GM21825 (cell line): ENCODE results near the gene MPPE1.

Experiments
- ATAC-seq: cut with Tn5 transposase; IDR thresholded peaks from one replicate; pipeline ENCODE4 v1.9.1; 2021; ENCODE audit warnings: mild to moderate bottlenecking, moderate library complexity; ENCODE audit not compliant: unreplicated experiment

Gene MPPE1

GRCh38 chr18:11885278-11885947 is 22.7 kb downstream of the MPPE1 start:
- ATAC-seq: no peak

GRCh38 chr18:11884396-11885030 is 23.6 kb downstream of the MPPE1 start:
- no peak for ATAC-seq

- peak; percentile 87 for ATAC-seq
Measured at GRCh38 chr18:11883153-11883552, 25.0 kb downstream of the MPPE1 start.

- ATAC-seq: no peak
Measured at GRCh38 chr18:11882636-11883035, 25.5 kb downstream of the MPPE1 start.

- ATAC-seq: no peak
Measured at GRCh38 chr18:11880586-11881304, 27.4 kb downstream of the MPPE1 start.

- no peak for ATAC-seq
Measured at GRCh38 chr18:11877497-11878135, 30.5 kb downstream of the MPPE1 start.

GRCh38 chr18:11874676-11875075 is 33.4 kb downstream of the MPPE1 start:
- ATAC-seq: no peak

GRCh38 chr18:11873670-11874340 is 34.3 kb downstream of the MPPE1 start:
- no peak for ATAC-seq

- no peak for ATAC-seq
Measured at GRCh38 chr18:11872479-11873136, 35.5 kb downstream of the MPPE1 start.

GRCh38 chr18:11871501-11871900 is 36.6 kb downstream of the MPPE1 start:
- ATAC-seq: no peak

GRCh38 chr18:11868230-11868629 is 39.9 kb downstream of the MPPE1 start:
- no peak for ATAC-seq

GRCh38 chr18:11866764-11867163 is 41.4 kb downstream of the MPPE1 start:
- ATAC-seq: no peak

GRCh38 chr18:11866329-11866728 is 41.8 kb downstream of the MPPE1 start:
- ATAC-seq: no peak

- no peak for ATAC-seq
Measured at GRCh38 chr18:11865071-11865470, 43.0 kb downstream of the MPPE1 start.

- ATAC-seq: no peak
Measured at GRCh38 chr18:11864471-11864870, 43.6 kb downstream of the MPPE1 start.

- no peak for ATAC-seq
Measured at GRCh38 chr18:11862468-11863137, 45.5 kb downstream of the MPPE1 start.

- no peak for ATAC-seq
Measured at GRCh38 chr18:11861583-11862288, 46.4 kb downstream of the MPPE1 start.

- no peak for ATAC-seq
Measured at GRCh38 chr18:11860594-11861450, 47.3 kb downstream of the MPPE1 start.
